ENCODE measurements around the gene SLC4A8. TPM values are rescaled to one million over a fixed set of nuclear protein-coding genes. Genes with fewer than 3 reads are reported as not detected.
"Not testable (repeated sequence)": the region's sequence is repeated elsewhere in the genome, so short reads cannot be mapped to it uniquely, and the experiment has no call there.

The SLC4A8 gene
- total and polyA plus RNA-seq, 9 of the 15 experiments (the other 6 are each of a cell fraction or from before 2014, with no cell fraction given), result 0.04 to 1.5 (median 0.12) TPM; not detected in 2

- TF ChIP-seq RBFOX2 (IDR thresholded peaks at IDR 0.05; ENCODE audit: low read depth, low read length), result no peak
- no peak for TF ChIP-seq CREB5 (CRISPR knock-in tag; IDR thresholded peaks at IDR 0.05)
These were observed 25.7 kb downstream of the SLC4A8 start (continued) for GRCh38 chr12:51450333-51450732.

GRCh38 chr12:51450806-51451205, 26.2 kb downstream of the SLC4A8 start:
- no peaks in the 10 kb centered on the region for H3K36me3 ChIP-seq (ENCODE audit: control insufficient read depth, insufficient read depth, low read length)
- POLR2A ChIA-PET, result no interaction called here

GRCh38 chr12:51454016-51454415, 29.4 kb downstream of the SLC4A8 start:
- H3K9me1 ChIP-seq (ENCODE audit: control insufficient read depth, insufficient read depth, low read length); ATAC-seq; H2AFZ ChIP-seq (ENCODE audit: low read depth, low read length); H3K4me3 ChIP-seq; H3K36me3 ChIP-seq (ENCODE audit: control insufficient read depth, insufficient read depth, low read length); intact Hi-C loops (cut with micrococcal nuclease); in situ Hi-C loops (cut with MboI); CTCF ChIA-PET (ENCODE audit: low intra/inter-chr PET ratio); H4K20me1 ChIP-seq (replicated peaks; ENCODE audit: control insufficient read depth, insufficient read depth, low read length); FAIRE-seq; DNase-seq (ENCODE audit: extremely low read depth in 1 of 4, low spot score in 3 of 4); H3K79me2 ChIP-seq (ENCODE audit: control insufficient read depth, insufficient read depth, low read length); H3K4me2 ChIP-seq (ENCODE audit: insufficient read depth, low read length); H3K9me3 ChIP-seq (replicated peaks; ENCODE audit: control insufficient read depth, insufficient read depth, low read depth, low read length); POLR2A ChIA-PET; H3K9ac ChIP-seq (ENCODE audit: insufficient read depth in 1 of 2, low read depth in 2 of 2, low read length in 2 of 2); H3K4me1 ChIP-seq (replicated peaks in 1 of 2; ENCODE audit: control insufficient read depth in 2 of 2, insufficient read depth in 2 of 2, low read length in 2 of 2); H3K27ac ChIP-seq (ENCODE audit: extremely low read depth, low read depth, low read length); BruUV-seq (replicated peaks): not testable (repeated sequence)
- 2% methylated on average over 7 of the region's 7 CpGs for WGBS (ENCODE audit: insufficient coverage, low coverage, missing lambda C conversion rate)
- H3K27me3 ChIP-seq (ENCODE audit: control insufficient read depth in 2 of 2, insufficient read depth in 2 of 2, low read length in 2 of 2), result peaks cover 6 to 16% of the 10 kb centered on the region in 2 experiments; a peak in 3 of 5 replicates

More at GRCh38 chr12:51450806-51451205, 26.2 kb downstream of the SLC4A8 start:
- no peak for FAIRE-seq
- Histone ChIP-seq H3K9ac (ENCODE audit: insufficient read depth in 1 of 2, low read depth in 2 of 2, low read length in 2 of 2) (peak overlapping the region in 1 of 2 experiments; percentile 65; a peak in 1 of 4 replicates), H2AFZ (ENCODE audit: low read depth, low read length) (no peak overlapping the region), H3K27me3 (ENCODE audit: control insufficient read depth in 2 of 2, insufficient read depth in 2 of 2, low read length in 2 of 2) (peaks cover 2 to 11% of the 10 kb centered on the region in 2 experiments; a peak in 2 of 5 replicates), H3K9me3 (replicated peaks; ENCODE audit: control insufficient read depth, insufficient read depth, low read depth, low read length) (no peaks in the 10 kb centered on the region), H3K79me2 (ENCODE audit: control insufficient read depth, insufficient read depth, low read length) (no peaks in the 10 kb centered on the region), H3K4me2 (ENCODE audit: insufficient read depth, low read length) (no peak overlapping the region), H3K9me1 (ENCODE audit: control insufficient read depth, insufficient read depth, low read length) (no peaks in the 10 kb centered on the region), H4K20me1 (replicated peaks; ENCODE audit: control insufficient read depth, insufficient read depth, low read length) (no peaks in the 10 kb centered on the region), H3K4me1 (replicated peaks in 1 of 2; ENCODE audit: control insufficient read depth in 2 of 2, insufficient read depth in 2 of 2, low read length in 2 of 2) (peaks cover 0 to 3% of the 10 kb centered on the region in 2 experiments; a peak in 1 of 5 replicates), H3K4me3 (no peak overlapping the region), H3K27ac (ENCODE audit: extremely low read depth, low read depth, low read length) (no peak overlapping the region)
- BruUV-seq (replicated peaks), result no TSS peak
- in situ Hi-C loops (cut with MboI) (no loop called here), intact Hi-C loops (cut with micrococcal nuclease) (no loop called here)
- CTCF ChIA-PET (ENCODE audit: low intra/inter-chr PET ratio), result no interaction called here
- DNase-seq (ENCODE audit: extremely low read depth in 1 of 4, low spot score in 3 of 4), result no peak
- 3% methylated on average over 11 of the region's 11 CpGs for WGBS (ENCODE audit: insufficient coverage, low coverage, missing lambda C conversion rate)
- peak; percentile 57; the same call in 2 of the 3 replicates for ATAC-seq
- no peak for TF ChIP-seq HDAC2 (IDR thresholded peaks at IDR 0.05)
- no peak for TF ChIP-seq ID3 (CRISPR knock-in tag; IDR thresholded peaks at IDR 0.05)
- no peak for TF ChIP-seq ID3 (tag; IDR thresholded peaks at IDR 0.05)

- CTCF ChIA-PET (ENCODE audit: low intra/inter-chr PET ratio); H2AFZ ChIP-seq (ENCODE audit: low read depth, low read length); H3K4me3 ChIP-seq; POLR2A ChIA-PET; H4K20me1 ChIP-seq (replicated peaks; ENCODE audit: control insufficient read depth, insufficient read depth, low read length); H3K4me1 ChIP-seq (replicated peaks in 1 of 2; ENCODE audit: control insufficient read depth in 2 of 2, insufficient read depth in 2 of 2, low read length in 2 of 2); intact Hi-C loops (cut with micrococcal nuclease); H3K9me1 ChIP-seq (ENCODE audit: control insufficient read depth, insufficient read depth, low read length); BruUV-seq (replicated peaks); ATAC-seq; H3K9me3 ChIP-seq (replicated peaks; ENCODE audit: control insufficient read depth, insufficient read depth, low read depth, low read length); H3K36me3 ChIP-seq (ENCODE audit: control insufficient read depth, insufficient read depth, low read length); H3K27ac ChIP-seq (ENCODE audit: extremely low read depth, low read depth, low read length); H3K9ac ChIP-seq (ENCODE audit: insufficient read depth in 1 of 2, low read depth in 2 of 2, low read length in 2 of 2); FAIRE-seq; H3K4me2 ChIP-seq (ENCODE audit: insufficient read depth, low read length); H3K79me2 ChIP-seq (ENCODE audit: control insufficient read depth, insufficient read depth, low read length); in situ Hi-C loops (cut with MboI); DNase-seq (ENCODE audit: extremely low read depth in 1 of 4, low spot score in 3 of 4): not testable (repeated sequence)
- peaks cover 6 to 15% of the 10 kb centered on the region in 2 experiments; a peak in 3 of 5 replicates for H3K27me3 ChIP-seq (ENCODE audit: control insufficient read depth in 2 of 2, insufficient read depth in 2 of 2, low read length in 2 of 2)
- 0% methylated on average over 3 of the region's 6 CpGs for WGBS (ENCODE audit: insufficient coverage, low coverage, missing lambda C conversion rate)
These were observed 30.4 kb downstream of the SLC4A8 start for GRCh38 chr12:51455050-51455449.

All from K562 (cell line).